Muscle of arm (tissue), 12 donors: ENCODE measurements around the gene IER5L. TPM values are rescaled to one million over a fixed set of nuclear protein-coding genes. Genes with fewer than 3 reads are reported as not detected.
A peak's percentile ranks its signal among the peaks of the same experiment; 100 is the strongest.
"Not testable (repeated sequence)": the region's sequence is repeated elsewhere in the genome, so short reads cannot be mapped to it uniquely, and the experiment has no call there.

Experiments used
- DNase-seq: peaks from one replicate; pipeline ENCODE4 v3.0.0-alpha.2; 2013
- polyA plus RNA-seq, 12 donors: library from polyadenylated mRNA; unstranded; fragments of 120-200 nt; gene quantifications; one replicate each; pipeline ENCODE4 v1.2.1, GENCODE V29; 2013; ENCODE audit not compliant: insufficient read length in 12 of 12

The IER5L gene
- polyA plus RNA-seq, 12 donors = 2.3 to 10.3 (median 3.1) TPM; not detected in 1

GRCh38 chr9:129140397-129141065 is 37.5 kb downstream of the IER5L start:
- DNase-seq = peak; percentile 42

- peak; percentile 100 for DNase-seq
These were observed 38.1 kb downstream of the IER5L start for GRCh38 chr9:129139993-129140396.

- peak; percentile 94 for DNase-seq
These were observed 38.6 kb downstream of the IER5L start for GRCh38 chr9:129139233-129139992.

- peak; percentile 63 for DNase-seq
These were observed 39.4 kb downstream of the IER5L start for GRCh38 chr9:129138476-129139232.

GRCh38 chr9:129138144-129138462 is 40.0 kb downstream of the IER5L start:
- DNase-seq = no peak

- DNase-seq = no peak
These were observed 40.5 kb downstream of the IER5L start for GRCh38 chr9:129137292-129138143.

- DNase-seq = no peak
These were observed 41.5 kb downstream of the IER5L start for GRCh38 chr9:129136446-129137035.

GRCh38 chr9:129135476-129135875 is 42.6 kb downstream of the IER5L start:
- DNase-seq = no peak

GRCh38 chr9:129133082-129133481 is 45.0 kb downstream of the IER5L start:
- no peak for DNase-seq

- peak; percentile 77 for DNase-seq
These were observed 46.5 kb downstream of the IER5L start for GRCh38 chr9:129131300-129132145.

GRCh38 chr9:129130791-129131190 is 47.3 kb downstream of the IER5L start:
- no peak for DNase-seq

- DNase-seq = not testable (repeated sequence)
These were observed 47.8 kb downstream of the IER5L start for GRCh38 chr9:129130271-129130670.

GRCh38 chr9:129128689-129129088 is 49.4 kb downstream of the IER5L start:
- DNase-seq = no peak

- DNase-seq = no peak
These were observed 51.1 kb downstream of the IER5L start for GRCh38 chr9:129126749-129127618.

Other genes with a start within 250 kb of the IER5L start
- gene DOLK, start 230.7 kb downstream of the IER5L start, polyA plus RNA-seq = 10 to 100 TPM in 2 of 12 donors, 1 to 10 TPM in 9, not detected in 1; 6.8 to 10.6 (median 8.4) TPM
- gene NUP188, start 230.6 kb downstream of the IER5L start, polyA plus RNA-seq = 10 to 100 TPM in 11 of 12 donors, not detected in 1; 23.3 to 44.2 (median 34.2) TPM
- gene SH3GLB2, start 149.9 kb downstream of the IER5L start, polyA plus RNA-seq = 10 to 100 TPM in 11 of 12 donors, not detected in 1; 44.2 to 80.0 (median 61.7) TPM
- gene MIGA2, start 141.6 kb downstream of the IER5L start, polyA plus RNA-seq = 10 to 100 TPM in 10 of 12 donors, 1 to 10 TPM in 1, not detected in 1; 9.6 to 21.6 (median 13.6) TPM
- gene DOLPP1, start 97.2 kb downstream of the IER5L start, polyA plus RNA-seq = 10 to 100 TPM in 6 of 12 donors, 1 to 10 TPM in 5, not detected in 1; 7.8 to 16.3 (median 10.1) TPM
- 10 to 100 TPM in 11 of 12 donors, not detected in 1; 28.9 to 57.4 (median 39.2) TPM for gene CRAT, start 67.5 kb downstream of the IER5L start, polyA plus RNA-seq
- gene PTPA, start 66.8 kb downstream of the IER5L start, polyA plus RNA-seq = 100 to 1,000 TPM in 9 of 12 donors, 10 to 100 TPM in 2, not detected in 1; 73.2 to 155 (median 116) TPM